ENCODE data around the gene FAM210A.

The FAM210A gene

GRCh38 chr18:13661051-13661778 lies 65.1 kb downstream of the FAM210A start:
- no peak overlapping the region for H3K9ac ChIP-seq (ENCODE audit: low read length)
- no peak overlapping the region for H3K4me2 ChIP-seq (ENCODE audit: low read depth, low read length)
- H3K9me2 ChIP-seq (replicated peaks; ENCODE audit: insufficient read depth, low read length) = no peaks in the 10 kb centered on the region
- H3K4me1 ChIP-seq (ENCODE audit: low read length) = no peaks in the 10 kb centered on the region
- TF ChIP-seq CTCF (IDR thresholded peaks at IDR 0.05; ENCODE audit: low read length) = no peak
- no peak for TF ChIP-seq EZH2 (optimal IDR thresholded peaks at IDR 0.05; ENCODE audit: low read depth, low read length)
- no peak for TF ChIP-seq EZH2phosphoT487 (IDR thresholded peaks at IDR 0.05; ENCODE audit: low read length)
- no peak for DNase-seq
- peaks cover 4% of the 10 kb centered on the region; the same call in 1 of the 2 replicates for H3K36me3 ChIP-seq (replicated peaks; ENCODE audit: insufficient read depth, low read length)
- H3F3A ChIP-seq (ENCODE audit: insufficient read depth, low read length) = no peaks in the 10 kb centered on the region
- no peaks in the 10 kb centered on the region for H4K20me1 ChIP-seq (ENCODE audit: insufficient read depth, low read length)
- no peak overlapping the region for H2AFZ ChIP-seq (ENCODE audit: low read length)
- no peaks in the 10 kb centered on the region for H3K79me2 ChIP-seq (ENCODE audit: low read length)
- H3K9me3 ChIP-seq (replicated peaks; ENCODE audit: insufficient read depth, low read length) = no peaks in the 10 kb centered on the region
- no peak overlapping the region for H3K27ac ChIP-seq (ENCODE audit: low read length)
- no peak overlapping the region for H3K4me3 ChIP-seq (ENCODE audit: low read length)
- no peaks in the 10 kb centered on the region for H3K27me3 ChIP-seq (replicated peaks; ENCODE audit: insufficient read depth, low read length)

GRCh38 chr18:13660510-13660909 lies 65.8 kb downstream of the FAM210A start:
- no peaks in the 10 kb centered on the region for H4K20me1 ChIP-seq (ENCODE audit: insufficient read depth, low read length)

GRCh38 chr18:13658436-13659204 lies 67.7 kb downstream of the FAM210A start:
- Histone ChIP-seq H3K9ac (ENCODE audit: low read length) (no peak overlapping the region), H2AFZ (ENCODE audit: low read length) (no peak overlapping the region), H3K4me2 (ENCODE audit: low read depth, low read length) (no peak overlapping the region), H3K4me3 (ENCODE audit: low read length) (no peak overlapping the region), H3K9me3 (replicated peaks; ENCODE audit: insufficient read depth, low read length) (no peaks in the 10 kb centered on the region), H3K9me2 (replicated peaks; ENCODE audit: insufficient read depth, low read length) (no peaks in the 10 kb centered on the region), H3K27ac (ENCODE audit: low read length) (no peak overlapping the region), H3F3A (ENCODE audit: insufficient read depth, low read length) (no peaks in the 10 kb centered on the region), H4K20me1 (ENCODE audit: insufficient read depth, low read length) (no peaks in the 10 kb centered on the region), H3K27me3 (replicated peaks; ENCODE audit: insufficient read depth, low read length) (no peaks in the 10 kb centered on the region), H3K79me2 (ENCODE audit: low read length) (no peaks in the 10 kb centered on the region), H3K36me3 (replicated peaks; ENCODE audit: insufficient read depth, low read length) (no peaks in the 10 kb centered on the region), H3K4me1 (ENCODE audit: low read length) (no peaks in the 10 kb centered on the region)
- DNase-seq = no peak
- TF ChIP-seq EZH2phosphoT487 (IDR thresholded peaks at IDR 0.05; ENCODE audit: low read length) = no peak
- no peak for TF ChIP-seq CTCF (IDR thresholded peaks at IDR 0.05; ENCODE audit: low read length)
- TF ChIP-seq EZH2 (optimal IDR thresholded peaks at IDR 0.05; ENCODE audit: low read depth, low read length) = no peak

More at GRCh38 chr18:13660510-13660909, 65.8 kb downstream of the FAM210A start:
- Histone ChIP-seq H3K9me3 (replicated peaks; ENCODE audit: insufficient read depth, low read length) (no peaks in the 10 kb centered on the region), H3K79me2 (ENCODE audit: low read length) (no peaks in the 10 kb centered on the region), H3K27ac (ENCODE audit: low read length) (no peak overlapping the region), H3K4me1 (ENCODE audit: low read length) (no peaks in the 10 kb centered on the region), H3K4me3 (ENCODE audit: low read length) (no peak overlapping the region), H3K9me2 (replicated peaks; ENCODE audit: insufficient read depth, low read length) (no peaks in the 10 kb centered on the region), H3K4me2 (ENCODE audit: low read depth, low read length) (no peak overlapping the region), H3K9ac (ENCODE audit: low read length) (no peak overlapping the region), H2AFZ (ENCODE audit: low read length) (no peak overlapping the region), H3F3A (ENCODE audit: insufficient read depth, low read length) (no peaks in the 10 kb centered on the region), H3K36me3 (replicated peaks; ENCODE audit: insufficient read depth, low read length) (no peaks in the 10 kb centered on the region), H3K27me3 (replicated peaks; ENCODE audit: insufficient read depth, low read length) (no peaks in the 10 kb centered on the region)
- no peak for TF ChIP-seq CTCF (IDR thresholded peaks at IDR 0.05; ENCODE audit: low read length)
- no peak for TF ChIP-seq EZH2 (optimal IDR thresholded peaks at IDR 0.05; ENCODE audit: low read depth, low read length)
- TF ChIP-seq EZH2phosphoT487 (IDR thresholded peaks at IDR 0.05; ENCODE audit: low read length) = no peak
- no peak for DNase-seq
